ENCODE measurements around the gene PNPLA3. TPM values are rescaled to one million over a fixed set of nuclear protein-coding genes. Genes with fewer than 3 reads are reported as not detected.

The PNPLA3 gene
- total RNA-seq, 1 donor from 2014 or later, result 0.48 TPM

GRCh38 chr22:43992331-43992821 lies 68.8 kb downstream of the PNPLA3 start:
- DNase-seq (ENCODE audit: low spot score), result no peak

- peak; percentile 58 for DNase-seq (ENCODE audit: low spot score)
These were observed 69.6 kb downstream of the PNPLA3 start for GRCh38 chr22:43993072-43993760.

GRCh38 chr22:43994006-43994405 lies 70.4 kb downstream of the PNPLA3 start:
- no peak for DNase-seq (ENCODE audit: low spot score)

GRCh38 chr22:43994416-43994815 lies 70.8 kb downstream of the PNPLA3 start:
- no peak for DNase-seq (ENCODE audit: low spot score)

GRCh38 chr22:43995057-43995685 lies 71.6 kb downstream of the PNPLA3 start:
- DNase-seq (ENCODE audit: low spot score), result no peak

- DNase-seq (ENCODE audit: low spot score), result no peak
These were observed 72.2 kb downstream of the PNPLA3 start for GRCh38 chr22:43995798-43996169.

- no peak for DNase-seq (ENCODE audit: low spot score)
These were observed 72.8 kb downstream of the PNPLA3 start for GRCh38 chr22:43996170-43996980.

- DNase-seq (ENCODE audit: low spot score), result no peak
These were observed 73.3 kb downstream of the PNPLA3 start for GRCh38 chr22:43996981-43997265.

Other genes starting within 250 kb of the PNPLA3 start
- 7.0 TPM for gene EFCAB6, start 111.5 kb upstream of the PNPLA3 start, total RNA-seq (ENCODE audit: insufficient read depth, low replicate concordance)
- 3.4 TPM for gene SULT4A1, start 61.3 kb upstream of the PNPLA3 start, total RNA-seq (ENCODE audit: insufficient read depth, low replicate concordance)
- gene PNPLA5, start 31.8 kb upstream of the PNPLA3 start, total RNA-seq (ENCODE audit: insufficient read depth, low replicate concordance), result not detected
- gene SAMM50, start 31.6 kb downstream of the PNPLA3 start, total RNA-seq (ENCODE audit: insufficient read depth, low replicate concordance), result 18.8 TPM
- gene PARVB, start 100.5 kb downstream of the PNPLA3 start, total RNA-seq (ENCODE audit: insufficient read depth, low replicate concordance), result 11.8 TPM